K562 (cell line): ENCODE measurements around the gene ZNF22. TPM values are rescaled to one million over a fixed set of nuclear protein-coding genes. Genes with fewer than 3 reads are reported as not detected.
A peak's percentile ranks its signal among the peaks of the same experiment; 100 is the strongest.

ENCODE experiments used
- CBFA2T2 ChIP-seq: fragments of 450-650 bp; conservative IDR thresholded peaks from 2 replicates; pipeline ENCODE4 v1.6.1; 2017; ENCODE audit warnings: mild to moderate bottlenecking
- CREM ChIP-seq: IDR thresholded peaks from 2 replicates; pipeline ENCODE4 v1.6.1; 2014; ENCODE audit warnings: antibody characterized with exemption, low read depth
- ELK3 ChIP-seq: fragments of 450-650 bp; formaldehyde crosslinking; IDR thresholded peaks from 2 replicates; pipeline ENCODE4 v1.4.0; 2020; ENCODE audit warnings: mild to moderate bottlenecking
- ETV5 ChIP-seq: sonication (generic); formaldehyde crosslinking; IDR thresholded peaks from 2 replicates; pipeline ENCODE4 v1.4.0; 2020; ENCODE audit warnings: low read depth, mild to moderate bottlenecking, missing genetic modification reagents
- FOXJ2 ChIP-seq: fragments of 200-800 bp; sonication (Bioruptor generic); IDR thresholded peaks from 2 replicates; pipeline ENCODE4 v1.6.1; 2016; ENCODE audit warnings: missing genetic modification characterization, missing compliant biosample characterization
- GTF2F1 ChIP-seq: IDR thresholded peaks from 2 replicates; pipeline ENCODE4 v1.6.1; 2011; ENCODE audit warnings: low read depth, low read length, improper control_type of control experiment
- JUN ChIP-seq, 2 experiments: sonication (generic) in 1 of 2; formaldehyde crosslinking in 1 of 2; IDR thresholded peaks; 2 replicates each; pipeline versions ENCODE4 v1.6.1 to v1.8.0; 2012 to 2022; ENCODE audit warnings: borderline replicate concordance in 2 of 2, mild to moderate bottlenecking in 2 of 2, improper control_type of control experiment in 1 of 2, low read depth in 1 of 2, low read length in 1 of 2, missing genetic modification reagents in 1 of 2
- KDM4B ChIP-seq, 2 experiments: fragments of 450-650 bp in 1 of 2; sonication (generic) in 1 of 2; IDR thresholded peaks; 2 replicates each; pipeline ENCODE4 v1.6.1; 2016 to 2017; ENCODE audit warnings: borderline replicate concordance in 2 of 2, antibody characterized with exemption in 1 of 2, low read depth in 1 of 2, mild to moderate bottlenecking in 1 of 2
- MEF2A ChIP-seq: IDR thresholded peaks from 2 replicates; pipeline ENCODE4 v1.6.1; 2011; ENCODE audit warnings: low read depth, mild to moderate bottlenecking, low read length, moderate library complexity; ENCODE audit not compliant: control insufficient read depth
- MEF2D ChIP-seq: conservative IDR thresholded peaks from 2 replicates; pipeline ENCODE4 v1.6.1; 2016; ENCODE audit warnings: low read depth, missing genetic modification characterization, missing compliant biosample characterization
- PHB ChIP-seq: fragments of 250-450 bp; sonication (Bioruptor Pico); IDR thresholded peaks from 2 replicates; pipeline ENCODE4 v1.5.0; 2021
- RBM34 ChIP-seq: fragments of 200-400 bp; formaldehyde crosslinking; IDR thresholded peaks from 2 replicates; pipeline ENCODE4 v1.6.1; 2018; ENCODE audit warnings: low read length, borderline replicate concordance; ENCODE audit not compliant: insufficient read depth
- SAFB2 ChIP-seq: fragments of 200-400 bp; formaldehyde crosslinking; IDR thresholded peaks from 2 replicates; pipeline ENCODE4 v1.6.1; 2018; ENCODE audit warnings: borderline replicate concordance, low read length, low read depth, moderate library complexity; ENCODE audit not compliant: severe bottlenecking
- ZBED1 ChIP-seq: IDR thresholded peaks from 2 replicates; pipeline ENCODE4 v1.6.1; 2014
- ZKSCAN3 ChIP-seq: fragments of 250-450 bp; sonication (Bioruptor Pico); IDR thresholded peaks from 2 replicates; pipeline ENCODE4 v1.4.0; 2020
- ZNF143 ChIP-seq: sonication (generic); formaldehyde crosslinking; IDR thresholded peaks from 2 replicates; pipeline ENCODE4 v1.9.0; 2022; ENCODE audit warnings: mild to moderate bottlenecking, missing genetic modification reagents
- ZNF175 ChIP-seq: fragments of 200-800 bp; sonication (Bioruptor generic); IDR thresholded peaks from 2 replicates; pipeline ENCODE4 v1.6.1; 2016; ENCODE audit warnings: low read depth, mild to moderate bottlenecking, missing genetic modification characterization, missing compliant biosample characterization
- ZNF239 ChIP-seq: fragments of 250-450 bp; sonication (Bioruptor Pico); IDR thresholded peaks from 2 replicates; pipeline ENCODE4 v1.4.0; 2020; ENCODE audit warnings: mild to moderate bottlenecking
- ZNF384 ChIP-seq: IDR thresholded peaks from 2 replicates; pipeline ENCODE4 v1.6.1; 2012; ENCODE audit warnings: low read depth, low read length, improper control_type of control experiment
- ZNF551 ChIP-seq: fragments of 250-450 bp; sonication (Bioruptor Pico); IDR thresholded peaks from 2 replicates; pipeline ENCODE4 v1.5.0; 2021; ENCODE audit warnings: mild to moderate bottlenecking, moderate library complexity
- polyA plus RNA-seq, 8 experiments: library from polyadenylated mRNA; depleted of rRNA in 4 of 8; stranded (reverse) in 5 of 8; unstranded in 3 of 8; fragments of >200 nt; fragmentation: Nextera tagmentation in 2 of 8; fragmentation: Illumina TruSeq in 1 of 8; extraction: Ambion mirVana in 2 of 8; extraction: Trizol in 1 of 8; gene quantifications; 2 replicates each; pipeline versions ENCODE4 v1.2.1 to v1.2.3, GENCODE V29; 2011 to 2014; ENCODE audit warnings: inconsistent platforms in 1 of 8, missing spikeins in 1 of 8
- total RNA-seq, 7 experiments: library from RNA; depleted of rRNA in 6 of 7; stranded (reverse); fragments of >200 nt in 6 of 7; fragmentation: Illumina TruSeq in 2 of 7; extraction: Trizol in 2 of 7; gene quantifications; 2 replicates each; pipeline versions ENCODE4 v1.2.1 to v1.2.3, GENCODE V29; 2011 to 2021; ENCODE audit warnings: low replicate concordance in 1 of 7
- TF ChIP-seq, protein P1 (sequence below): fragments of 450-650 bp; IDR thresholded peaks from 2 replicates; pipeline ENCODE4 v1.7.0; 2016; ENCODE audit warnings: borderline replicate concordance
- TF ChIP-seq, protein P2 (sequence below): sonication (generic); formaldehyde crosslinking; IDR thresholded peaks from 2 replicates; pipeline ENCODE4 v1.5.0; 2020; ENCODE audit warnings: missing genetic modification reagents
- TF ChIP-seq, protein P3 (sequence below): sonication (generic); formaldehyde crosslinking; IDR thresholded peaks from 2 replicates; pipeline ENCODE4 v1.8.0; 2022; ENCODE audit warnings: mild to moderate bottlenecking, missing genetic modification reagents

The ZNF22 gene
- total and polyA plus RNA-seq, 9 of the 15 experiments (the other 6 are each of a cell fraction or from before 2014, with no cell fraction given), result 36.2 to 98.7 (median 51.2) TPM

DNA sequence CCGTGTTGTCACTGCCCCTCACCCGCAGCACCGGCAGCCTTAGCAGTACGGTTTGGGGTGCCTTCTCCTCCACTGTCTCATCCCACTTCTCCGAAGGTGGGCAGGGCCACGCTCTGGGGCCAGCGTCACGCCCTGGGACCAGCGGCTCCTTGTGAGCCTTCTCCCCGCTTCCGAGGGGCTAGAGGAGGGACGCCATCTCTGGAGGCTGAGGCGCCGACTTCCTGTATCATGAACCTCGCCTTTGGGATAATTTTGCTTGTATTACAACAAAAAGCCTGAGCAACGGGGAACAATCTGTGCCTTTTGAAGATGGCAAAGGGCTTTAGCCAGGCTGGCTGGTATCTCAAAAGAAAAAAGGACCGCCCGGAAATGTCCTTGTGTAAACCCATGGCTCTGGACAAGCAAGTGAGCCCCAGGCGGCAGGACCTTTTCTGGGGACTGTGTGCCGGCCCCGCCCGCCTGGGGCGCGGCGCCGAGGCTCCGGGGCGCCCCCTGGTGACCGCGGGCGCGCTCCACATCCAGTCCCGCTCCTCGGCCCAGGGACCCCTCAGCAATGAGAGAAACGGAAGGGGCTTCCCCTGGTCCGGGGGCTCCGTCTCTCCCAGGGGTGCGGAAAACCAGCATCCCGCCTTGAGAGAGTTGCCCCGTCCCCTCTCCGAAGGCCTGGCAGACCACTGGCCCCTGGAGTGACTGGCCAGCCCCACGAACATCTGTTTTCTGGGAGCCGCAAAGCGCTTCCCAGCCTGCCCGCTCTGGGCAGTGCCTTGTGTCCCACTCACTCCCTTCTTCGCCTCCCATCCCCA lies 25.9 kb upstream of the ZNF22 start (continued):
- no peak for TF ChIP-seq CBFA2T2
- TF ChIP-seq PHB (CRISPR knock-in tag), result no peak
- TF ChIP-seq FOXJ2 (tag), result no peak
- TF ChIP-seq ELK3 (CRISPR knock-in tag), result no peak
- TF ChIP-seq ZKSCAN3, result no peak
- TF ChIP-seq, protein P1, sequence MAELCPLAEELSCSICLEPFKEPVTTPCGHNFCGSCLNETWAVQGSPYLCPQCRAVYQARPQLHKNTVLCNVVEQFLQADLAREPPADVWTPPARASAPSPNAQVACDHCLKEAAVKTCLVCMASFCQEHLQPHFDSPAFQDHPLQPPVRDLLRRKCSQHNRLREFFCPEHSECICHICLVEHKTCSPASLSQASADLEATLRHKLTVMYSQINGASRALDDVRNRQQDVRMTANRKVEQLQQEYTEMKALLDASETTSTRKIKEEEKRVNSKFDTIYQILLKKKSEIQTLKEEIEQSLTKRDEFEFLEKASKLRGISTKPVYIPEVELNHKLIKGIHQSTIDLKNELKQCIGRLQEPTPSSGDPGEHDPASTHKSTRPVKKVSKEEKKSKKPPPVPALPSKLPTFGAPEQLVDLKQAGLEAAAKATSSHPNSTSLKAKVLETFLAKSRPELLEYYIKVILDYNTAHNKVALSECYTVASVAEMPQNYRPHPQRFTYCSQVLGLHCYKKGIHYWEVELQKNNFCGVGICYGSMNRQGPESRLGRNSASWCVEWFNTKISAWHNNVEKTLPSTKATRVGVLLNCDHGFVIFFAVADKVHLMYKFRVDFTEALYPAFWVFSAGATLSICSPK, result no peak
- peak; percentile 67; the same call in 1 of the 2 replicates for TF ChIP-seq ZNF175 (CRISPR knock-in tag)
- TF ChIP-seq, protein P2, sequence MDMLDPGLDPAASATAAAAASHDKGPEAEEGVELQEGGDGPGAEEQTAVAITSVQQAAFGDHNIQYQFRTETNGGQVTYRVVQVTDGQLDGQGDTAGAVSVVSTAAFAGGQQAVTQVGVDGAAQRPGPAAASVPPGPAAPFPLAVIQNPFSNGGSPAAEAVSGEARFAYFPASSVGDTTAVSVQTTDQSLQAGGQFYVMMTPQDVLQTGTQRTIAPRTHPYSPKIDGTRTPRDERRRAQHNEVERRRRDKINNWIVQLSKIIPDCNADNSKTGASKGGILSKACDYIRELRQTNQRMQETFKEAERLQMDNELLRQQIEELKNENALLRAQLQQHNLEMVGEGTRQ (CRISPR knock-in tag), result no peak
- TF ChIP-seq ZNF239 (CRISPR knock-in tag), result peak; percentile 55
- no peak for TF ChIP-seq ZNF551
- no peak for TF ChIP-seq CREM
- no peak for TF ChIP-seq ZNF143 (CRISPR knock-in tag)
- no peak for TF ChIP-seq SAFB2
- no peak for TF ChIP-seq MEF2A
- TF ChIP-seq MEF2D, result no peak
- TF ChIP-seq JUN (IDR thresholded peaks at IDR 0.05; ENCODE audit: borderline replicate concordance, low read depth, low read length), result no peak
- TF ChIP-seq JUN (CRISPR knock-in tag; IDR thresholded peaks at IDR 0.05; ENCODE audit: borderline replicate concordance), result no peak
- peak; percentile 27; the same call in 1 of the 2 replicates for TF ChIP-seq ETV5 (CRISPR knock-in tag)
- no peak for TF ChIP-seq KDM4B (IDR thresholded peaks at IDR 0.05; ENCODE audit: borderline replicate concordance in 2 of 2, low read depth in 1 of 2)
- TF ChIP-seq, protein P3, sequence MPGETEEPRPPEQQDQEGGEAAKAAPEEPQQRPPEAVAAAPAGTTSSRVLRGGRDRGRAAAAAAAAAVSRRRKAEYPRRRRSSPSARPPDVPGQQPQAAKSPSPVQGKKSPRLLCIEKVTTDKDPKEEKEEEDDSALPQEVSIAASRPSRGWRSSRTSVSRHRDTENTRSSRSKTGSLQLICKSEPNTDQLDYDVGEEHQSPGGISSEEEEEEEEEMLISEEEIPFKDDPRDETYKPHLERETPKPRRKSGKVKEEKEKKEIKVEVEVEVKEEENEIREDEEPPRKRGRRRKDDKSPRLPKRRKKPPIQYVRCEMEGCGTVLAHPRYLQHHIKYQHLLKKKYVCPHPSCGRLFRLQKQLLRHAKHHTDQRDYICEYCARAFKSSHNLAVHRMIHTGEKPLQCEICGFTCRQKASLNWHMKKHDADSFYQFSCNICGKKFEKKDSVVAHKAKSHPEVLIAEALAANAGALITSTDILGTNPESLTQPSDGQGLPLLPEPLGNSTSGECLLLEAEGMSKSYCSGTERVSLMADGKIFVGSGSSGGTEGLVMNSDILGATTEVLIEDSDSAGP (CRISPR knock-in tag), result no peak
- no peak for TF ChIP-seq ZNF384
- TF ChIP-seq RBM34, result no peak
- no peak for TF ChIP-seq GTF2F1
- TF ChIP-seq ZBED1, result no peak
